ENCODE measurements around the gene FIGLA. TPM values are rescaled to one million over a fixed set of nuclear protein-coding genes. Genes with fewer than 3 reads are reported as not detected.

The FIGLA gene, protein sequence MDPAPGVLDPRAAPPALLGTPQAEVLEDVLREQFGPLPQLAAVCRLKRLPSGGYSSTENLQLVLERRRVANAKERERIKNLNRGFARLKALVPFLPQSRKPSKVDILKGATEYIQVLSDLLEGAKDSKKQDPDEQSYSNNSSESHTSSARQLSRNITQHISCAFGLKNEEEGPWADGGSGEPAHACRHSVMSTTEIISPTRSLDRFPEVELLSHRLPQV
- not detected in 2 replicates for total RNA-seq

DNA sequence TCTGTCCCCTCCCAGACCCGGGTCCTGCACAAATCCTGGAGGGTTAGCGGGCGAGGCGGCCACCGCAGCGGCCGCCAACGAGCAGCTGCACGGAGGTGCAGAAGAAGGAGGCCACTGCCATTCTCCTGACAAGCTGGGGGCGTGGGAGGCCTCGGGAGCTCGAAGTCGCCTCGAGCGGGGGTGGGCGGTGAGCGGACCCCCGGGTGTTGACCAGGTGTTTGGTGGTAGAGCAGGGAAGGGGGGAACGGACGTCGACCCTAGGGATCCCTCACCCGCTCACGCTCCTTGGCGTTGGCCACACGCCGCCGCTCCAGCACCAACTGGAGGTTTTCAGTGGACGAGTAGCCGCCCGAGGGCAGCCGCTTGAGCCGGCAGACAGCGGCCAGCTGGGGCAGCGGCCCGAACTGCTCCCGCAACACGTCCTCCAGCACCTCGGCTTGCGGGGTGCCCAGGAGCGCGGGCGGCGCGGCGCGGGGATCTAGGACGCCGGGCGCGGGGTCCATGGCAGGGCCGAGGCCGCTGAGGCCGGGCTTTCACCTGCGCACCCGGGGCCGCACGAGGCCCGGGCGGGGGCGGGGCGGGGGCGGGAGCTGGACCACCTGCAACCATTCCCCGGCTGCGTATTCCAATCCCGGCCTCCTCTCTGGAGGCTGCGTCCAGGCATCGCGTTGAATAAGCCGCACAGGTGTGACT, at the start of gene FIGLA:
TSS of gene FIGLA (minus strand) at position 508 of the 693 bp plus-strand sequence. CDS start at position 503, 5 bp downstream.

DNA sequence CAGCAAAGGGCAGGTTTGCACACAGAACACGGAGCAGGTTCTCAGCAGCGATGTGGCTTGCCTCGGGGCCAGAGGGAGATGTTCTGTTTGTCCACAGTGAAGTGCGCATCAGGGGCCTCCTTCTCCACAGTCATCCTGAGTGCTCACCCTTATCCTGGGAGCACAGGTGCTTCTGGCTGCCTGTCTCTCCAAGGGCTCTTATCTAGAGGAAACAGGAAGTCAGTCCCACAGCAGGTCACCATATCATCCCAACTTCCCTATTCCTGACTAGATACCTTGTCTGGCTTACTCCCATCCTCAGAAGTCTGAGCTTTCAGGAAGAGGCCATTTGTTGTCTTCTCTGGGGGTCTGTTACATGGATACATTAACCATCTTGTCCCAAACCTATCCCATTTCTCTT, 45.2 kb upstream of the FIGLA start, which contains the start of gene CD207:
TSS of gene CD207 (minus strand) at position 174 of the 400 bp plus-strand sequence. CDS start at position 134, 40 bp downstream.

DNA sequence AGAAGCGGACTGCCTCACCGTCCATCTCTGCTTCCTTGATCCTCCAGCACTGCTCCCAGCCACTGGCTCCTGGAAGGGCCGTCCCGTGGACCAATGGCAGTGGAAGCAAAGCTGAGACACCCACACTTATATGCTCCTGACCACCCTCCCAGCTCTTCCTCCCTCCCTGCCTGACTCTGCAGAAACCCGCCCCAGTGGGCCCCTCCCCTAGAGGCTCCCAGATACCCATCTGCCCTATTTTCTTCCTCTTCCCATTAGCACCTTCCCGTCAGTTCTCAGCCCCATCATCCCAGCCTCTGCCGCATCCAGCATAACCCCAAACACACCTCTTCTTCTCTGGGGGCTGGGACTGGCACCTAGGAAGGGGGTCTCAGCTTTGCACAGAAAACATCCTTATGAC, 30.1 kb upstream of the FIGLA start, which contains the start of gene CLEC4F:
TSS of gene CLEC4F (minus strand) at position 101 of the 400 bp plus-strand sequence. CDS start at position 25, 76 bp downstream.

DNA sequence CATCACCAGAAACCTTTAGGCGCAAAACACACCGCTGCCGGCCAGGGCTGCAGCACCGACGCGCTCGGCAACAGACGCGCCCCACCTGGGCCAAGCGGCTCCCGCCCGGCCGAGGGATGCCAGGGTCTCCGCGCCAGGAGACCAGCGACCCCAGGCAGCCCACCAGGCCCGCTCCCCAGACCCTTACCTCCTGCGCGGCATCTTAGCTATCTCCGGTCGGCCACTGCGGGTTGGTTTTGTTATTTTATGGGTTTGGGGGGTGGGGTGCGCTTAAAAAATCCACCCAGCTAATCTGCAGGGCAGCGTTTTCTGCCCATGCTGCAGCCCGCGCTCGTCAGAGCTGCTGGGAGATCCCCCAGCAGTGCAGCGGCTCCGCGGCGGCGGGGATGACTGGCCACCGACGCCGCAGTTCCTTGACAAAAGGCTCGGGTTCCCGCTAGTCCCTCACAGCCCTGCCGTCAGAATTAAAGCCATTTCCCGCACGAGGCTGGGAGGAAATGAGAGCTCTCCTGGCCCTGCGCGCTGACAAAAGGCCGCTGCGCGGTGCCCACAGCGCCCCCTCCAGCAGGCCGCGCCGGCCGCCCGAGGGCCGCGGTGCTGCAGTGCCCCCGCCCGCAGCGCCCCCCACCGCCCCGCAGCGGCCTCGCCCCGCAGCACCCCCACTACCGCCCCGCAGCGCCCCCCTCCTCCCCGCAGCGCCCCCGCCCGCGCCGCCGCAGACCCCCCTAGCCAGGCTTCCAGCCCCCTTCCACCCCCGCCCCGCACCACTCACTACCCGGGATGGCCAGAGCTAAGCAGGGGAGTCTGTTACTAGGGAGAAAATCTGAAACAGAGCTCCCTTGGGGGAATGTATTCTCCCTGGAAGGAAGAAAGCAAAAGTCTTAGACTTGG, 22.5 kb downstream of the FIGLA start, which contains the start of gene ADD2:
TSS of gene ADD2 (minus strand) at position 502 of the 891 bp plus-strand sequence. CDS start 61,792 bp downstream, outside the sequence.

Other genes with a start within 250 kb of the FIGLA start
- 0.09 TPM in 1 of 2 replicates, not detected in the other for gene TGFA, start 236.8 kb downstream of the FIGLA start, total RNA-seq
- not detected in 2 replicates for gene ADD2, start 22.4 kb downstream of the FIGLA start, total RNA-seq
- not detected in 2 replicates for gene CLEC4F, start 30.0 kb upstream of the FIGLA start, total RNA-seq
- 0.09 TPM in 1 of 2 replicates, not detected in the other for gene CD207, start 45.2 kb upstream of the FIGLA start, total RNA-seq
- 0.79 and 2.4 TPM in 2 replicates for gene VAX2, start 109.9 kb upstream of the FIGLA start, total RNA-seq
- gene ATP6V1B1, start 145.3 kb upstream of the FIGLA start, total RNA-seq, result 0.79 and 1.3 TPM in 2 replicates
- gene ANKRD53, start 188.0 kb upstream of the FIGLA start, total RNA-seq, result 0.95 and 1.7 TPM in 2 replicates
- 22.1 and 34.9 TPM in 2 replicates for gene TEX261, start 204.2 kb upstream of the FIGLA start, total RNA-seq

Data from bronchial smooth muscle cell (primary cell).